CD14-positive monocyte (primary cell): ENCODE results near the gene CLEC17A. TPM values are rescaled to one million over a fixed set of nuclear protein-coding genes. Genes with fewer than 3 reads are reported as not detected.

Source experiments
- DNase-seq, 3 donors: peaks; one replicate each; pipeline ENCODE4 v3.0.0-alpha.2; 2011 to 2022
- H2AFZ ChIP-seq: 2 replicates; pipeline ENCODE4 v1.6.0; 2012; ENCODE audit warnings: mild to moderate bottlenecking, low read depth, low read length, inconsistent platforms; ENCODE audit not compliant: insufficient read depth, poor library complexity, severe bottlenecking
- H3K27ac ChIP-seq, 2 donors: 1 replicate in 1 of 2; 2 replicates in 1 of 2; pipeline ENCODE4 v1.5.1; 2012 to 2013; ENCODE audit warnings: low read length in 2 of 2, control low read depth in 1 of 2, inconsistent platforms in 1 of 2, low read depth in 1 of 2, mild to moderate bottlenecking in 1 of 2
- H3K27me3 ChIP-seq, 2 donors: one replicate each; pipeline versions ENCODE4 v1.6.0 to v1.6.1; 2011 to 2013; ENCODE audit warnings: low read length in 2 of 2; ENCODE audit not compliant: control insufficient read depth in 2 of 2, insufficient read depth in 2 of 2
- H3K36me3 ChIP-seq, 2 donors: replicated peaks in 1 of 2; 1 replicate in 1 of 2; 2 replicates in 1 of 2; pipeline versions ENCODE4 v1.5.1 to v1.6.1; 2012 to 2013; ENCODE audit warnings: low read length in 2 of 2, control low read depth in 1 of 2, inconsistent platforms in 1 of 2, mild to moderate bottlenecking in 1 of 2; ENCODE audit not compliant: insufficient read depth in 2 of 2, control insufficient read depth in 1 of 2
- H3K4me1 ChIP-seq, 2 donors: 1 replicate in 1 of 2; 2 replicates in 1 of 2; pipeline versions ENCODE4 v1.5.1 to v1.6.1; 2012 to 2013; ENCODE audit warnings: low read length in 2 of 2, control low read depth in 1 of 2, inconsistent platforms in 1 of 2, mild to moderate bottlenecking in 1 of 2, moderate library complexity in 1 of 2; ENCODE audit not compliant: insufficient read depth in 2 of 2, control insufficient read depth in 1 of 2
- H3K4me2 ChIP-seq: replicated peaks from 2 replicates; pipeline ENCODE3; 2012; ENCODE audit warnings: low read length, moderate library complexity, mild to moderate bottlenecking; ENCODE audit not compliant: poor library complexity, severe bottlenecking; ENCODE audit errors: extremely low read depth
- H3K4me3 ChIP-seq, 3 experiments: fragments of 200-600 bp in 1 of 3; sonication (generic) in 1 of 3; replicated peaks in 1 of 3; 1 replicate in 2 of 3; 2 replicates in 1 of 3; pipeline ENCODE4 v1.5.1; 2011 to 2013; ENCODE audit warnings: low read length in 3 of 3, mild to moderate bottlenecking in 3 of 3, control low read depth in 2 of 3, low read depth in 2 of 3, inconsistent platforms in 1 of 3, moderate library complexity in 1 of 3
- H3K79me2 ChIP-seq: 2 replicates; pipeline ENCODE4 v1.6.0; 2012; ENCODE audit warnings: mild to moderate bottlenecking, control low read depth, inconsistent platforms, low read length, moderate library complexity; ENCODE audit not compliant: insufficient read depth
- H3K9ac ChIP-seq: 2 replicates; pipeline ENCODE4 v1.6.0; 2017; ENCODE audit warnings: low read length, mild to moderate bottlenecking; ENCODE audit not compliant: insufficient read depth, poor library complexity, severe bottlenecking
- H3K9me3 ChIP-seq, 2 donors: replicated peaks in 1 of 2; 1 replicate in 1 of 2; 2 replicates in 1 of 2; pipeline versions ENCODE4 v1.5.1 to v1.6.1; 2012 to 2013; ENCODE audit warnings: low read length in 2 of 2, control low read depth in 1 of 2; ENCODE audit not compliant: control insufficient read depth in 1 of 2, insufficient read depth in 1 of 2
- H4K20me1 ChIP-seq: 2 replicates; pipeline ENCODE4 v1.6.0; 2012; ENCODE audit warnings: mild to moderate bottlenecking, low read length, control low read depth, moderate library complexity; ENCODE audit not compliant: insufficient read depth
- H3K27ac Mint-ChIP-seq, 7 donors: one replicate each; pipeline ENCODE4 v1.8.0; 2020; ENCODE audit warnings: mild to moderate bottlenecking in 7 of 7, mixed read lengths in 7 of 7, moderate library complexity in 6 of 7, inconsistent platforms in 2 of 7
- H3K27me3 Mint-ChIP-seq, 3 donors: one replicate each; pipeline ENCODE4 v1.8.0; 2021 to 2022; ENCODE audit warnings: low read depth in 3 of 3, mild to moderate bottlenecking in 3 of 3, mixed read lengths in 3 of 3, moderate library complexity in 3 of 3, inconsistent platforms in 1 of 3
- H3K36me3 Mint-ChIP-seq, 2 donors: one replicate each; pipeline ENCODE4 v1.8.0; 2020; ENCODE audit warnings: mixed read lengths in 2 of 2, inconsistent platforms in 1 of 2, mild to moderate bottlenecking in 1 of 2
- H3K4me1 Mint-ChIP-seq: one replicate; pipeline ENCODE4 v1.8.0; 2020; ENCODE audit warnings: mild to moderate bottlenecking, mixed read lengths
- H3K4me3 Mint-ChIP-seq, 2 donors: one replicate each; pipeline ENCODE4 v1.8.0; 2020; ENCODE audit warnings: mild to moderate bottlenecking in 2 of 2, mixed read lengths in 2 of 2, moderate library complexity in 1 of 2
- H3K9me3 Mint-ChIP-seq, 7 donors: one replicate each; pipeline ENCODE4 v1.8.0; 2020 to 2022; ENCODE audit warnings: mixed read lengths in 7 of 7, mild to moderate bottlenecking in 6 of 7, moderate library complexity in 6 of 7, inconsistent platforms in 2 of 7
- WGBS: methylation state at CpG from one replicate; pipeline ENCODE4 v1.1.5; 2013; ENCODE audit warnings: missing lambda C conversion rate; ENCODE audit not compliant: insufficient coverage; 5-methylcytosine and 5-hydroxymethylcytosine counted together
- intact Hi-C, 2 donors: fragments of 100-400 bp; cut with micrococcal nuclease; formaldehyde crosslinking; loops; one replicate each; pipeline versions ENCODE4 v1.15.0 to v1.15.1; 2023
- polyA plus RNA-seq, 3 donors: library from polyadenylated mRNA; depleted of rRNA in 1 of 3; unstranded in 2 of 3; stranded (reverse) in 1 of 3; fragments of 300-500 nt in 2 of 3; fragments of >200 nt in 1 of 3; fragmentation: Illumina TruSeq in 2 of 3; gene quantifications; 1 replicate in 2 of 3; 2 replicates in 1 of 3; pipeline ENCODE4 v1.2.3, GENCODE V29; 2012 to 2021
- TF ChIP-seq, protein P1 (sequence below): fragments of 200-600 bp; IDR thresholded peaks from one replicate; pipeline ENCODE4 v1.8.0; 2022; ENCODE audit warnings: antibody characterized with exemption, mild to moderate bottlenecking

The CLEC17A gene
- polyA plus RNA-seq, 3 donors, result 0.62 to 3.4 (median 2.6) TPM

DNA sequence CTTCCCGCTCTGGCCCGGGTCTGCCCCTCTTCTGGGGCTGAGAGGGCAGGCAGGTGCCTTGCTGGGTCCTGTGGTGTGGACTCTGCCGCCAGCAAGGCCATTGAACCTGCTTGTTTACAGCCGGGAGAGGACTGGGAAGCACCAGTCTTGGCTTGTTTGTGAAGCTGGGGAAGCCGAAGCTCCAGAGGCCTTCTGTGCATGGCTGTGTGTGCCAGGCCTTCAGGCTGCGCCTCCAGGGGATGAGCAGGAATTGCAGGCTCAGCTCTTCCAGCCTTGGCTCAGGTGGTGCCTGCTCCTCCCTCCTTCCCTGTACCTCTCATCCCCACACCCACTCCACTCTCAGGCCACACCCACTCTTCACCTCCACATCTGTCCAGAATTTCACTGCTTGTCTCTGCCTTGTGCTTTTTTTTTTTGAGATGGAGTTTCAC is 28.5 kb upstream of the CLEC17A start:
- Histone ChIP-seq H3K27me3 (no peaks in the 10 kb centered on the region), H3K4me3 (no peak overlapping the region), H3K9me3 (no peaks in the 10 kb centered on the region), H3K79me2 (peaks cover 32% of the 10 kb centered on the region), H2AFZ (no peak overlapping the region), H3K4me1 (peaks cover 21 to 22% of the 10 kb centered on the region in 2 donors), H3K4me2 (no peak overlapping the region), H4K20me1 (peaks cover 14% of the 10 kb centered on the region), H3K9ac (no peak overlapping the region), H3K36me3 (peaks cover 4 to 5% of the 10 kb centered on the region in 2 donors), H3K27ac (no peak overlapping the region)
- 95% methylated on average over 3 of the region's 6 CpGs for WGBS
- TF ChIP-seq, protein P1, sequence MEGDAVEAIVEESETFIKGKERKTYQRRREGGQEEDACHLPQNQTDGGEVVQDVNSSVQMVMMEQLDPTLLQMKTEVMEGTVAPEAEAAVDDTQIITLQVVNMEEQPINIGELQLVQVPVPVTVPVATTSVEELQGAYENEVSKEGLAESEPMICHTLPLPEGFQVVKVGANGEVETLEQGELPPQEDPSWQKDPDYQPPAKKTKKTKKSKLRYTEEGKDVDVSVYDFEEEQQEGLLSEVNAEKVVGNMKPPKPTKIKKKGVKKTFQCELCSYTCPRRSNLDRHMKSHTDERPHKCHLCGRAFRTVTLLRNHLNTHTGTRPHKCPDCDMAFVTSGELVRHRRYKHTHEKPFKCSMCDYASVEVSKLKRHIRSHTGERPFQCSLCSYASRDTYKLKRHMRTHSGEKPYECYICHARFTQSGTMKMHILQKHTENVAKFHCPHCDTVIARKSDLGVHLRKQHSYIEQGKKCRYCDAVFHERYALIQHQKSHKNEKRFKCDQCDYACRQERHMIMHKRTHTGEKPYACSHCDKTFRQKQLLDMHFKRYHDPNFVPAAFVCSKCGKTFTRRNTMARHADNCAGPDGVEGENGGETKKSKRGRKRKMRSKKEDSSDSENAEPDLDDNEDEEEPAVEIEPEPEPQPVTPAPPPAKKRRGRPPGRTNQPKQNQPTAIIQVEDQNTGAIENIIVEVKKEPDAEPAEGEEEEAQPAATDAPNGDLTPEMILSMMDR, result no peak
- H3K27ac Mint-ChIP-seq, result peak overlapping the region in 2 of 7 donors; percentile 60 to 80
- DNase-seq, result no peak
- peaks cover 13 to 23% of the 10 kb centered on the region in 2 donors for H3K36me3 Mint-ChIP-seq
- intact Hi-C loops, result loop anchor here in 1 of 2 donors (10.0 kb wide), 1 partner anchor 340 kb away; no protein-coding TSS in a partner anchor
- H3K4me3 Mint-ChIP-seq, result no peak overlapping the region
- peaks cover 28% of the 10 kb centered on the region for H3K4me1 Mint-ChIP-seq
- H3K27me3 Mint-ChIP-seq, result peaks cover 0 to 2% (median 0%) of the 10 kb centered on the region in 3 donors
- no peaks in the 10 kb centered on the region for H3K9me3 Mint-ChIP-seq

DNA sequence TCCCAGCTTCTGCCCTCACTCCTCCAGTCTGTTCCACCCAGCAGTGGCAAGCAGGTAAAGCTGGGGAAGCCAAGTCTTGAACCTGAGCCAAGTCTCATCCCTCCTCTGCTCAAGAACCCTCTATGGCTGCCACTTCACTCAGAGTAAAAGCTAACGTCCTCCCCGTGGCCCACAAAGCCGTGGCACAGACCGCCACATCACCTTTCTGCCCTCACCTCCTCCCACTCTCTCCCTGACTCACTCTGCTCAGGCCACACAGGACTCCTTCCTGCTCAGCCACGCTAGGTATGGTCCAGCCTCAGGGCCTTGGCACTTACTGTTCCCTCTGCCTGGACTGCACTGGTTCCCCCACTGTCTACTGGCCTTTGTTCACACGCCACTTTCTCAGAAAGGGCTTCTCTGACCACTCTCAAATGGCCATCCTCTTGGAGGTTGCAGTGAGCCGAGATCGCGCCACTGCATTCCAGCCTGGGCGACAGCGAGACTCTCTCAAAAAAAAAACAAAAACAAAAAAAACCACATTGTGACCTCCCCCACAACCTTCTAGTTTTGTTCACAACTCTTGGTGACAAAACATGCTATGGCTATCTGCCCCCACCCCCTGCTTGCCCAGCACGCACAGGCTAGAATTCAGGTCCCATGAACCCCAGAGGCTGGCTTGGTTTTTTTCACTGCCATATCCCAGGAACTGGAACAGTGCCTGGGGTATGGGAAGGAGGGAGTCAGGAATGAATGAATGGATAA is 26.8 kb upstream of the CLEC17A start:
- H3K27me3 Mint-ChIP-seq, result peaks cover 0 to 2% (median 0%) of the 10 kb centered on the region in 3 donors
- H3K4me1 Mint-ChIP-seq, result peaks cover 23% of the 10 kb centered on the region
- intact Hi-C loops, result loop anchor here in 1 of 2 donors (10.0 kb wide), 1 partner anchor 339 kb away; no protein-coding TSS in a partner anchor
- Histone ChIP-seq H3K36me3 (no peaks in the 10 kb centered on the region), H4K20me1 (peaks cover 14% of the 10 kb centered on the region), H3K79me2 (peaks cover 47% of the 10 kb centered on the region), H3K4me2 (peak overlapping the region; percentile 69), H3K9me3 (no peaks in the 10 kb centered on the region), H3K4me3 (peak overlapping the region in 1 of 3 experiments; percentile 46), H3K9ac (no peak overlapping the region), H3K4me1 (peaks cover 19 to 21% of the 10 kb centered on the region in 2 donors), H2AFZ (peak overlapping the region; percentile 35), H3K27ac (no peak overlapping the region), H3K27me3 (no peaks in the 10 kb centered on the region)
- H3K27ac Mint-ChIP-seq, result peak overlapping the region in 2 of 7 donors; percentile 10 to 72
- 92% methylated on average over 8 of the region's 12 CpGs for WGBS
- H3K36me3 Mint-ChIP-seq, result peaks cover 7 to 19% of the 10 kb centered on the region in 2 donors
- H3K4me3 Mint-ChIP-seq, result peak overlapping the region in 1 of 2 donors; percentile 72
- TF ChIP-seq, protein P1, result no peak
- no peak for DNase-seq
- no peaks in the 10 kb centered on the region for H3K9me3 Mint-ChIP-seq
